PC-3 (cell line): ENCODE data around the gene DZIP1.

Source experiments
- CTCF ChIP-seq: fragments of 300-600 bp; sonication (generic); conservative IDR thresholded peaks from 2 replicates; pipeline ENCODE4 v1.5.1; 2017; ENCODE audit warnings: antibody characterized with exemption, low read depth, mild to moderate bottlenecking, low read length
- EZH2 ChIP-seq: fragments of 300-600 bp; sonication (generic); IDR thresholded peaks from one replicate; pipeline ENCODE4 v1.6.1; 2017; ENCODE audit warnings: antibody characterized with exemption, mild to moderate bottlenecking, low read length; ENCODE audit not compliant: unreplicated experiment

DNA sequence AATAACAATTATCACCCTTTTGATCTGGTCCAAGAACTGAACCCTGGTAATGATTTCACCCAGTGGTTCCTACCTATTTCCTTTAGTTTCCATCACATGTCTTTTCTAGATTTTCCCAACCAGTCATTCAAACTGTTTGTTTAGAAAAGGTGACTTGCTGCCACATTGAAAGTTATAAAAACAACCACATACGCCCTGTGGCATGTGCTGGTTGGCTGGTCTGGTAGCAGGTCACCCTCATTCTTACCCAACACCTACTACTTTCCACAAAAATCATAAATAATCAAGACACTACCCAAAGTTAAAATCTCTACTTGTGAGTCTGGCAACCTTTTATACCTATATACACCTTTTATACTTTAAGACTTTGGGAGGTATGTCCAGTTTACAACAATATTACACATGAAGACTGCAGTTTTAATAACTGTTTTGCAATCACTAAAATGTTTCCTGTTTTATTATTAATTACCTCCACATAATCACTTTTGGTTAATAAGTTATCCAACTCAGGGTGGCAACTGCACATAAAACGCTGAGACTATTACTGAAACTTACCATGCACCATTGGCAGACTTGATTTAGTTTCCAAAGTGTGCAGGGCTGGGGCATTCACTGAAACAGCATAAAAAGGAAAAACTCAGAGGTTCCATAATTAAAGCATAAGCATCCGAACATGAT is 38.9 kb downstream of the DZIP1 start:
- TF ChIP-seq EZH2 (no peak), CTCF (no peak)
